Peyer's patch (tissue), 4 donors: ENCODE measurements around the gene PIF1.

Experiments used
- POLR2A ChIP-seq, 2 donors: fragments of 450-650 bp; IDR thresholded peaks; one replicate each; pipeline ENCODE4 v1.5.1; 2017; ENCODE audit warnings: antibody characterized with exemption in 2 of 2, mild to moderate bottlenecking in 2 of 2, moderate library complexity in 2 of 2
- TF ChIP-seq, protein P1 (sequence below), 6 experiments: fragments of 450-650 bp in 4 of 6; fragments of 200-600 bp in 2 of 6; sonication (generic) in 1 of 6; IDR thresholded peaks; one replicate each; pipeline ENCODE4 v1.5.1; 2017 to 2019; ENCODE audit warnings: antibody characterized with exemption in 6 of 6, mild to moderate bottlenecking in 3 of 6, moderate library complexity in 1 of 6

DNA sequence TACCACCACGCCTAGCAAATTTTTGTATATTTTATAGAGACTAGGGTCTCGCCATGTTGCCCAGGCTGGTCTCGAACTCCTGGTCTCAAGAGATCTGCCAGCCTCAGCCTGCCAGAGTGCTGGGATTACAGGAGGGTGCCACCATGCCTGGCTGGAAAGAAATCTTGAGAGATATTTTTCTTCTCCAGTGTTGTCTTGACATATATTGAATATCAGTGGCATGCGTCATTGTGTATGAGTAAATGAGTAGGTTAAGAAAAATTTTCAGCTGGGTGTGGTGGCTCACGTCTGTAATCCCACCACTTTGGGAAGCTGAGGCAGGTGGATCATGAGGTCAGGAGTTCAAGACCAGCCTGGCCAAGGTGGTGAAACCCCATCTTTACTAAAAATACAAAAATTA lies 3.5 kb upstream of the PIF1 start:
- TF ChIP-seq, protein P1, sequence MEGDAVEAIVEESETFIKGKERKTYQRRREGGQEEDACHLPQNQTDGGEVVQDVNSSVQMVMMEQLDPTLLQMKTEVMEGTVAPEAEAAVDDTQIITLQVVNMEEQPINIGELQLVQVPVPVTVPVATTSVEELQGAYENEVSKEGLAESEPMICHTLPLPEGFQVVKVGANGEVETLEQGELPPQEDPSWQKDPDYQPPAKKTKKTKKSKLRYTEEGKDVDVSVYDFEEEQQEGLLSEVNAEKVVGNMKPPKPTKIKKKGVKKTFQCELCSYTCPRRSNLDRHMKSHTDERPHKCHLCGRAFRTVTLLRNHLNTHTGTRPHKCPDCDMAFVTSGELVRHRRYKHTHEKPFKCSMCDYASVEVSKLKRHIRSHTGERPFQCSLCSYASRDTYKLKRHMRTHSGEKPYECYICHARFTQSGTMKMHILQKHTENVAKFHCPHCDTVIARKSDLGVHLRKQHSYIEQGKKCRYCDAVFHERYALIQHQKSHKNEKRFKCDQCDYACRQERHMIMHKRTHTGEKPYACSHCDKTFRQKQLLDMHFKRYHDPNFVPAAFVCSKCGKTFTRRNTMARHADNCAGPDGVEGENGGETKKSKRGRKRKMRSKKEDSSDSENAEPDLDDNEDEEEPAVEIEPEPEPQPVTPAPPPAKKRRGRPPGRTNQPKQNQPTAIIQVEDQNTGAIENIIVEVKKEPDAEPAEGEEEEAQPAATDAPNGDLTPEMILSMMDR (IDR thresholded peaks at IDR 0.05): no peak
- TF ChIP-seq POLR2A (IDR thresholded peaks at IDR 0.05): no peak
